Measurements from ENCODE around the gene CDR2L. TPM values are rescaled to one million over a fixed set of nuclear protein-coding genes. Genes with fewer than 3 reads are reported as not detected.

Gene CDR2L
- total RNA-seq, 1 experiment from 2014 or later = 3.4 TPM

DNA sequence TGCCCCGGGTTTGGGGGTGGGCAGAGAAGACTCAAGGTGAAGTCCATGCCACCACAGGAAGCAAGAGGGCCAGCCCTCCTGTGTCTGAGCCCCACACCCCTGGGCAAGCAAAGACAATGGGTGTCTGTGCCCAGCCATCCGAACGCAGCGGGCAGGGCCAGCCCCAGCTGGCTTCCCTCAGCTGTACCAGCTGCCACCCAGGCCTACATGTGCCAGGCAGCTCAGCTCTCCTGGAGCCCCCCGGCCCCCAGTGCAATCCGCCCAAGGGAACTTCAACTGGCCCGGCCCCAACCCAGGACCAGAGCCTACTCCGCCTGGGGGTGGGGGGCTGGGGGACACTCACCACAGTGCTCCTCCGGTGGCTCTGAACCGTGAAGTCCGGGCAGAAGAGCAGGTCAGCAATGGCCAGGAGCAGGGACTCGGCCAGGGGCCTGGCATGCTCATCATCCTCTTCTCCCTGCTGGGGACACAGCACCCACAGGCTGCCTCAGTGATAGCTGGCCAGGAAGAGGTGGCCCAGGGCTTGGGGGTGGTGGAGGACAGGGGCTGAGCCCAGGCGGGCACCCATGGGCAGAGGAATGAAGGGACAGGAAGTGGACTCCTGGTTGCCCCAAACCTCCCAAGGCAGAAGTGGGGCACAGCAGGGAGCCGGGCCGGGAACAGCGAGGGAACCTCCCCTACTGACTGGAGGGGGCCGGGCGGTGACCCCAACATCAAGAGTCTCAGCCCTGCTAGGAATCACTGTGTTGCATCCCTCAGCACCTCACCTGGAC is 24.6 kb upstream of the CDR2L start:
- ChIA-PET CTCF (interaction anchor here (0.6 to 8.6 kb wide), 24 partner anchors 11 to 276 kb away, joined by 3 to 233 read pairs (median 6); partner anchors contain the start of genes HID1, MRPL58, NUP85 and OTOP2), POLR2A (interaction anchor here (1.7 to 3.0 kb wide), 7 partner anchors 9 to 86 kb away, joined by 6 to 20 read pairs (median 15); partner anchors contain the start of genes CDR2L, HID1 and MRPL58)
- Mint-ChIP-seq H3K36me3 (ENCODE audit: insufficient read depth, unreplicated experiment) (no peaks in the 10 kb centered on the region), H3K4me3 (ENCODE audit: unreplicated experiment) (no peak overlapping the region), H3K4me1 (ENCODE audit: insufficient read depth, unreplicated experiment) (peaks cover 21% of the 10 kb centered on the region), H3K9me3 (ENCODE audit: unreplicated experiment) (no peaks in the 10 kb centered on the region), H3K27me3 (ENCODE audit: insufficient read depth, unreplicated experiment) (no peaks in the 10 kb centered on the region), H3K27ac (ENCODE audit: low read depth, unreplicated experiment) (no peak overlapping the region)
- intact Hi-C loops (cut with micrococcal nuclease) = no loop called here
- TF ChIP-seq, protein P1, sequence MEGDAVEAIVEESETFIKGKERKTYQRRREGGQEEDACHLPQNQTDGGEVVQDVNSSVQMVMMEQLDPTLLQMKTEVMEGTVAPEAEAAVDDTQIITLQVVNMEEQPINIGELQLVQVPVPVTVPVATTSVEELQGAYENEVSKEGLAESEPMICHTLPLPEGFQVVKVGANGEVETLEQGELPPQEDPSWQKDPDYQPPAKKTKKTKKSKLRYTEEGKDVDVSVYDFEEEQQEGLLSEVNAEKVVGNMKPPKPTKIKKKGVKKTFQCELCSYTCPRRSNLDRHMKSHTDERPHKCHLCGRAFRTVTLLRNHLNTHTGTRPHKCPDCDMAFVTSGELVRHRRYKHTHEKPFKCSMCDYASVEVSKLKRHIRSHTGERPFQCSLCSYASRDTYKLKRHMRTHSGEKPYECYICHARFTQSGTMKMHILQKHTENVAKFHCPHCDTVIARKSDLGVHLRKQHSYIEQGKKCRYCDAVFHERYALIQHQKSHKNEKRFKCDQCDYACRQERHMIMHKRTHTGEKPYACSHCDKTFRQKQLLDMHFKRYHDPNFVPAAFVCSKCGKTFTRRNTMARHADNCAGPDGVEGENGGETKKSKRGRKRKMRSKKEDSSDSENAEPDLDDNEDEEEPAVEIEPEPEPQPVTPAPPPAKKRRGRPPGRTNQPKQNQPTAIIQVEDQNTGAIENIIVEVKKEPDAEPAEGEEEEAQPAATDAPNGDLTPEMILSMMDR (IDR thresholded peaks at IDR 0.05; ENCODE audit: unreplicated experiment) = no peak
- no TSS peak for BruUV-seq (replicated peaks)
- DNase-seq (ENCODE audit: unreplicated experiment) = no peak

DNA sequence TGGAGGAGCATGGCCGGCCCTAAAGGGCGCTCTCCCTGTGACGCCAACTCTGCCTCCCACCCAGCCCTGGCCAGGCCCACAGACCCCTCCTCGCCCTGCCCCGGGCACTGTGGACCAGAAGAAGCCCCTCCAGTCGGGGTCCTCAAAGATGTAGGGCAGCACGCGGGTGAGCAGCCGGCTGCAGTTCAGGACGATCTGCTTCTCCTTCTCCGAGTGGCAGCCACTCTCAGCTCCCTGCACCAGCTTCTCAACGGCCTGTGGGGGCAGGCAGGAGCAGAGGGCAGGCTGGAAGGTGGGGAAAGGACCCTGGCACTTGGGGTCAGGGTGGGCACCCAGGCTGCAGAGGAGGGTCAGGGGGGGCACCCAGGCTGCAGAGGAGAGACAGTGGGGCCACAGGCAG is 23.8 kb upstream of the CDR2L start:
- ChIA-PET POLR2A (no interaction called here), CTCF (interaction anchor here (0.6 to 8.6 kb wide), 5 partner anchors 40 to 372 kb away, joined by 3 to 233 read pairs (median 4); partner anchors contain the start of genes OTOP2 and USH1G)
- no peak for DNase-seq (ENCODE audit: unreplicated experiment)
- H3K36me3 Mint-ChIP-seq (ENCODE audit: insufficient read depth, unreplicated experiment) = no peaks in the 10 kb centered on the region
- no peaks in the 10 kb centered on the region for H3K27me3 Mint-ChIP-seq (ENCODE audit: insufficient read depth, unreplicated experiment)
- no peaks in the 10 kb centered on the region for H3K9me3 Mint-ChIP-seq (ENCODE audit: unreplicated experiment)
- no peak overlapping the region for H3K27ac Mint-ChIP-seq (ENCODE audit: low read depth, unreplicated experiment)
- TF ChIP-seq, protein P1 (IDR thresholded peaks at IDR 0.05; ENCODE audit: unreplicated experiment) = no peak
- H3K4me3 Mint-ChIP-seq (ENCODE audit: unreplicated experiment) = no peak overlapping the region
- intact Hi-C loops (cut with micrococcal nuclease) = no loop called here
- BruUV-seq (replicated peaks) = no TSS peak
- peaks cover 21% of the 10 kb centered on the region for H3K4me1 Mint-ChIP-seq (ENCODE audit: insufficient read depth, unreplicated experiment)

DNA sequence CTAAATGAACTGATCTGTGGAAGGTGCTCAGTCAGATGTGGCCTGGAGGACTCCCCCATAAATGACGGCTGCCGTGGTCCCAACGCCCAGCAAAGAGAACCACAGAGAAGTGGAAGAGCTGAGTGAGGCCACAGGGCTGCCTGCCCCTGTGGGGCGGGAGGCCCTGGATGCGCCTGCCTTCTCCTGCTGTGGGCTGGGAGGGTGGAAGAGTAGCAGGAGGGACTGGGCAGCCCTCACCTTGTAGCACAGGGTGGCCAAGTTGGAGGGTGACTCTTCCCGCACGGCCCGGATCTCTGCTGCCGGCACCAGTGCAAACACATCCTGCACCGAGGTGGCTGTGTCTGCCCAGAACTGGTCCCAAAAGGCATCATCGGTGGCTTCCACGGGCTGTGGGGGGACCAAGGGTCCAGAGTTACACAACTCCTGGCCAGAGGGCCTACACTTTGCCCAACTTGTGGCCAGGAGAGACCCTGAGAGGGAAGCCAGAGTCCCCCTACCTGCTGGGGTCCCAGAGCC is 23.1 kb upstream of the CDR2L start:
- Mint-ChIP-seq H3K27me3 (ENCODE audit: insufficient read depth, unreplicated experiment) (no peaks in the 10 kb centered on the region), H3K36me3 (ENCODE audit: insufficient read depth, unreplicated experiment) (no peaks in the 10 kb centered on the region), H3K27ac (ENCODE audit: low read depth, unreplicated experiment) (no peak overlapping the region), H3K4me3 (ENCODE audit: unreplicated experiment) (no peak overlapping the region), H3K4me1 (ENCODE audit: insufficient read depth, unreplicated experiment) (peaks cover 21% of the 10 kb centered on the region), H3K9me3 (ENCODE audit: unreplicated experiment) (no peaks in the 10 kb centered on the region)
- no peak for DNase-seq (ENCODE audit: unreplicated experiment)
- intact Hi-C loops (cut with micrococcal nuclease) = no loop called here
- no TSS peak for BruUV-seq (replicated peaks)
- TF ChIP-seq, protein P1 (IDR thresholded peaks at IDR 0.05; ENCODE audit: unreplicated experiment) = no peak
- ChIA-PET POLR2A (interaction anchor here (0.6 kb wide), 2 partner anchors 211 to 256 kb away, joined by 3 to 4 read pairs; no protein-coding TSS in a partner anchor), CTCF (interaction anchor here (0.9 kb wide), 1 partner anchor 48 kb away, joined by 4 read pairs; no protein-coding TSS in a partner anchor)

DNA sequence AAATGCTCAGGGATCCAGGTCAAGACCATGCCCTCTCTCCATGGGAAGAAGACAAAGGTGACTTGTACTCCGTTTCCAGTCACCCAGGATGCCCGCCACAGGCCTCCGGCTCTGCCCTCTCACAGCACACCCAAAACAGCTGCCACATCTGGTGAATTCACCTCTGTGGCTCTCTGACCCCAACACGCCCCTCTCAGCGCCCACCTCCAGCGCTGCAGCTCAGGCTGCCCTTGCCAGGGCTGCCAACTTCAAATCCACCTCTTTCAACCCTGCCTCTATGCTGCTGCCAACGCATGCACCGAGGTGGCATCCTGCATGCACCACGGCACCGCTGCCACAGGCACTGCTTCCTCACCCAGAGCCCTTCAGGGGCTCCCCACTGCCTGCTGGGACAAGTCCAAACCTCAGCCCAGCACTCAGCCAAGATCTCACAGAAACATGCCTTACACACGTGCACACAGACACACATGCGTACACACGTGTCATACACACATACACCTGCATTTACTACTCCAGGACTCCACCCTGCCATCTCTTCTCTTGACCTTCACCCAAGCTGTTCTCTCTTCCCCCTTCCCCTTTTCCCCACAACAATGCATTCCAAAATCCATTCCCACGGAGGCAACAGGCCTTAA is 22.3 kb upstream of the CDR2L start:
- ChIA-PET POLR2A (interaction anchor here (0.6 kb wide), 1 partner anchor 210 kb away, joined by 3 read pairs; no protein-coding TSS in a partner anchor), CTCF (no interaction called here)
- TF ChIP-seq, protein P1 (IDR thresholded peaks at IDR 0.05; ENCODE audit: unreplicated experiment) = no peak
- H3K4me3 Mint-ChIP-seq (ENCODE audit: unreplicated experiment) = no peak overlapping the region
- no TSS peak for BruUV-seq (replicated peaks)
- no peaks in the 10 kb centered on the region for H3K36me3 Mint-ChIP-seq (ENCODE audit: insufficient read depth, unreplicated experiment)
- H3K4me1 Mint-ChIP-seq (ENCODE audit: insufficient read depth, unreplicated experiment) = peaks cover 17% of the 10 kb centered on the region
- no peaks in the 10 kb centered on the region for H3K27me3 Mint-ChIP-seq (ENCODE audit: insufficient read depth, unreplicated experiment)
- H3K9me3 Mint-ChIP-seq (ENCODE audit: unreplicated experiment) = no peaks in the 10 kb centered on the region
- no peak overlapping the region for H3K27ac Mint-ChIP-seq (ENCODE audit: low read depth, unreplicated experiment)
- intact Hi-C loops (cut with micrococcal nuclease) = no loop called here
- no peak for DNase-seq (ENCODE audit: unreplicated experiment)
